ENCODE results near the gene ANXA4. TPM values are rescaled to one million over a fixed set of nuclear protein-coding genes. Genes with fewer than 3 reads are reported as not detected.

The ANXA4 gene
- total and polyA plus RNA-seq, 2 of the 13 experiments (the other 11 are each of a cell fraction or from before 2014, with no cell fraction given): 155 to 168 TPM

GRCh38 chr2:69830045-69830905 lies 88.3 kb downstream of the ANXA4 start (continued):
- TF ChIP-seq, protein P1, sequence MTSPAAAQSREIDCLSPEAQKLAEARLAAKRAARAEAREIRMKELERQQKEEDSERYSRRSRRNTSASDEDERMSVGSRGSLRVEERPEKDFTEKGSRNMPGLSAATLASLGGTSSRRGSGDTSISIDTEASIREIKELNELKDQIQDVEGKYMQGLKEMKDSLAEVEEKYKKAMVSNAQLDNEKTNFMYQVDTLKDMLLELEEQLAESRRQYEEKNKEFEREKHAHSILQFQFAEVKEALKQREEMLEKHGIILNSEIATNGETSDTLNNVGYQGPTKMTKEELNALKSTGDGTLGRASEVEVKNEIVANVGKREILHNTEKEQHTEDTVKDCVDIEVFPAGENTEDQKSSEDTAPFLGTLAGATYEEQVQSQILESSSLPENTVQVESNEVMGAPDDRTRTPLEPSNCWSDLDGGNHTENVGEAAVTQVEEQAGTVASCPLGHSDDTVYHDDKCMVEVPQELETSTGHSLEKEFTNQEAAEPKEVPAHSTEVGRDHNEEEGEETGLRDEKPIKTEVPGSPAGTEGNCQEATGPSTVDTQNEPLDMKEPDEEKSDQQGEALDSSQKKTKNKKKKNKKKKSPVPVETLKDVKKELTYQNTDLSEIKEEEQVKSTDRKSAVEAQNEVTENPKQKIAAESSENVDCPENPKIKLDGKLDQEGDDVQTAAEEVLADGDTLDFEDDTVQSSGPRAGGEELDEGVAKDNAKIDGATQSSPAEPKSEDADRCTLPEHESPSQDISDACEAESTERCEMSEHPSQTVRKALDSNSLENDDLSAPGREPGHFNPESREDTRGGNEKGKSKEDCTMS (CRISPR knock-in tag; conservative IDR thresholded peaks at IDR 0.05): no peak
- TF ChIP-seq ZNF777 (CRISPR knock-in tag; IDR thresholded peaks at IDR 0.05): no peak
- no peak for TF ChIP-seq RFX3 (CRISPR knock-in tag; IDR thresholded peaks at IDR 0.05)
- peak; percentile 62; the same call in 1 of the 2 replicates for TF ChIP-seq UBTF (CRISPR knock-in tag; IDR thresholded peaks at IDR 0.05)
- TF ChIP-seq, protein P2, sequence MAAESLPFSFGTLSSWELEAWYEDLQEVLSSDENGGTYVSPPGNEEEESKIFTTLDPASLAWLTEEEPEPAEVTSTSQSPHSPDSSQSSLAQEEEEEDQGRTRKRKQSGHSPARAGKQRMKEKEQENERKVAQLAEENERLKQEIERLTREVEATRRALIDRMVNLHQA (CRISPR knock-in tag; IDR thresholded peaks at IDR 0.05): no peak
- TF ChIP-seq HNRNPUL1 (IDR thresholded peaks at IDR 0.05; ENCODE audit: low read depth, low read length): no peak
- TF ChIP-seq ZSCAN9 (CRISPR knock-in tag; IDR thresholded peaks at IDR 0.05; ENCODE audit: borderline replicate concordance): no peak
- TF ChIP-seq GABPB1 (CRISPR knock-in tag; IDR thresholded peaks at IDR 0.05): no peak
- TF ChIP-seq ZNF275 (CRISPR knock-in tag; IDR thresholded peaks at IDR 0.05; ENCODE audit: borderline replicate concordance): no peak
- TF ChIP-seq ZNF546 (CRISPR knock-in tag; conservative IDR thresholded peaks at IDR 0.05): no peak
- no peak for TF ChIP-seq RFXANK (CRISPR knock-in tag; IDR thresholded peaks at IDR 0.05)
- no peak for TF ChIP-seq MTF2 (CRISPR knock-in tag; IDR thresholded peaks at IDR 0.05; ENCODE audit: borderline replicate concordance)
- no peak for TF ChIP-seq HNRNPL (IDR thresholded peaks at IDR 0.05; ENCODE audit: low read depth, low read length)
- TF ChIP-seq ZNF136 (CRISPR knock-in tag; IDR thresholded peaks at IDR 0.05; ENCODE audit: low read depth): no peak
- TF ChIP-seq NFE2L1 (CRISPR knock-in tag; IDR thresholded peaks at IDR 0.05; ENCODE audit: borderline replicate concordance): no peak
- no peak for TF ChIP-seq TAF15 (IDR thresholded peaks at IDR 0.05; ENCODE audit: low read depth, low read length, poor library complexity, severe bottlenecking)
- TF ChIP-seq NR2F2 (IDR thresholded peaks at IDR 0.05; ENCODE audit: borderline replicate concordance, low read depth): no peak
- no peak for TF ChIP-seq RFX5 (IDR thresholded peaks at IDR 0.05; ENCODE audit: low read depth, low read length)
- no peak for TF ChIP-seq TCF12 (IDR thresholded peaks at IDR 0.05)
- peak; percentile 49; the same call in 1 of the 2 replicates for TF ChIP-seq TCF12 (CRISPR knock-in tag; IDR thresholded peaks at IDR 0.05)
- peak; percentile 6 for TF ChIP-seq XRCC5 (optimal IDR thresholded peaks at IDR 0.05; ENCODE audit: low read length)

Data from HepG2 (cell line).